Coronary artery (tissue), 2 donors: ENCODE results near the gene UGT1A10.
"Not testable (repeated sequence)": the region's sequence is repeated elsewhere in the genome, so short reads cannot be mapped to it uniquely, and the experiment has no call there.

Source experiments
- DNase-seq: peaks from one replicate; pipeline ENCODE4 v3.0.0-alpha.2; 2017; ENCODE audit warnings: low spot score
- H3K27ac ChIP-seq, 2 donors: fragments of 200-600 bp; sonication (generic); one replicate each; pipeline ENCODE4 v1.5.1; 2016 to 2019
- H3K4me3 ChIP-seq: fragments of 200-600 bp; sonication (generic); 2 replicates; pipeline ENCODE4 v1.5.1; 2016; ENCODE audit warnings: mild to moderate bottlenecking, moderate library complexity
- TF ChIP-seq, protein P1 (sequence below): fragments of 200-600 bp; sonication (generic); IDR thresholded peaks from one replicate; pipeline ENCODE4 v1.5.1; 2019; ENCODE audit warnings: antibody characterized with exemption

UGT1A10 gene

DNA sequence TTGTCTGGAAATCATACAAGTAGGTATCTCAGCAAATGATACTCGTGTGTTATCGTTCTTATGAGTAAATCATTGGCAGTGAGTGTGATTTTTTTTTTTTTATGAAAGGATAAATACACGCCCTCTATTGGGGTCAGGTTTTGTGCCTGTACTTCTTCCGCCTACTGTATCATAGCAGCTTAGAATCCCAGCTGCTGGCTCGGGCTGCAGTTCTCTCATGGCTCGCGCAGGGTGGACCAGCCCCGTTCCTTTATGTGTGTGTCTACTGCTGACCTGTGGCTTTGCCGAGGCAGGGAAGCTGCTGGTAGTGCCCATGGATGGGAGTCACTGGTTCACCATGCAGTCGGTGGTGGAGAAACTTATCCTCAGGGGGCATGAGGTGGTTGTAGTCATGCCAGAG is at the start of gene UGT1A10:
Gene UGT1A10, plus strand, starts transcription at position 143 of the 400 bp plus-strand sequence. Its CDS starts 75 bp downstream, at position 218.
- H3K27ac ChIP-seq, H3K4me3 ChIP-seq, DNase-seq: not testable (repeated sequence)

GRCh38 chr2:233588400-233588799 is 47.8 kb upstream of the UGT1A10 start:
- TF ChIP-seq, protein P1, sequence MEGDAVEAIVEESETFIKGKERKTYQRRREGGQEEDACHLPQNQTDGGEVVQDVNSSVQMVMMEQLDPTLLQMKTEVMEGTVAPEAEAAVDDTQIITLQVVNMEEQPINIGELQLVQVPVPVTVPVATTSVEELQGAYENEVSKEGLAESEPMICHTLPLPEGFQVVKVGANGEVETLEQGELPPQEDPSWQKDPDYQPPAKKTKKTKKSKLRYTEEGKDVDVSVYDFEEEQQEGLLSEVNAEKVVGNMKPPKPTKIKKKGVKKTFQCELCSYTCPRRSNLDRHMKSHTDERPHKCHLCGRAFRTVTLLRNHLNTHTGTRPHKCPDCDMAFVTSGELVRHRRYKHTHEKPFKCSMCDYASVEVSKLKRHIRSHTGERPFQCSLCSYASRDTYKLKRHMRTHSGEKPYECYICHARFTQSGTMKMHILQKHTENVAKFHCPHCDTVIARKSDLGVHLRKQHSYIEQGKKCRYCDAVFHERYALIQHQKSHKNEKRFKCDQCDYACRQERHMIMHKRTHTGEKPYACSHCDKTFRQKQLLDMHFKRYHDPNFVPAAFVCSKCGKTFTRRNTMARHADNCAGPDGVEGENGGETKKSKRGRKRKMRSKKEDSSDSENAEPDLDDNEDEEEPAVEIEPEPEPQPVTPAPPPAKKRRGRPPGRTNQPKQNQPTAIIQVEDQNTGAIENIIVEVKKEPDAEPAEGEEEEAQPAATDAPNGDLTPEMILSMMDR, result no peak
- DNase-seq, result no peak
- Histone ChIP-seq H3K27ac (no peak overlapping the region), H3K4me3 (no peak overlapping the region)

DNA sequence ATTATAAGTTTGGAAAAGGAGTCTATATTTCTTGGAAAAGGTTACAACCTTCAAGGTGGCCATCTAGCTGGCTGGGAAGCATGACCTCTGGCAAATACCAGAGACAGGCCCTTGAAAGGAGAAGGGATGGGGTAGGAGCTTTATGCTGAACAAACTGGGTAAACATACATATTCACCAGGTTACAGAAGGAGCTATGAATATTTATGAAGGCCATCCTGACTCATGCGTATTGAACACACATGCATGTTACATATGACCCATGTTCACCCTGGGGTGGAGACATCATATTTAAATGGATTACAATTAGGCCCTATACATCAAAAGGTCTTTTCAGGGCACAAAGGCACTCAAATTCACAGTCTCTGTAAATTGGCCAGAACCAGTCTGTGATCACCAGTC is 43.5 kb upstream of the UGT1A10 start:
- not testable (repeated sequence) for H3K27ac ChIP-seq

GRCh38 chr2:233593201-233593600 is 43.0 kb upstream of the UGT1A10 start:
- DNase-seq, result no peak

More for the DNA sequence above, 43.5 kb upstream of the UGT1A10 start:
- DNase-seq, H3K4me3 ChIP-seq: not testable (repeated sequence)

GRCh38 chr2:233597522-233597921 is 38.7 kb upstream of the UGT1A10 start:
- Histone ChIP-seq H3K4me3 (no peak overlapping the region), H3K27ac (no peak overlapping the region)
- TF ChIP-seq, protein P1, result no peak
- no peak for DNase-seq

More at GRCh38 chr2:233593201-233593600, 43.0 kb upstream of the UGT1A10 start:
- no peak overlapping the region for H3K27ac ChIP-seq
- H3K4me3 ChIP-seq, result no peak overlapping the region
- TF ChIP-seq, protein P1, result no peak

DNA sequence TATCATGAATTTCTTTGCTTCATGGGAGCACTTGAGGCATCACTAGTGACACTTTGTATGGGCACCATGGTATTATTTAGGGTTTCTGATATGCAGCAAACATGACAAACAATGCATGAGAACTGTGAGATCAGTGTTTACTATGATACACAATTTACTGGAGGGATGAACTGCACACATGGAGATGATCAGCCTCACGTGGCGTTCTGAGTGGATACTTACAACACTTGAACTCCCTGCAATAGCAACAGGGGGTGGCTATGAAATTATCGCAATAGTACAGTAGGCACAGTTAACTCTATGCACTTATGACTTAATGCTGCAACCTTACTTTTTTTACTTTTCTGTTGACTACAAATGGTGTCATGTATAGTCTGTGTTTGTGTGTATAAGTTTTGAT is 37.3 kb upstream of the UGT1A10 start:
- no peak for DNase-seq
- no peak overlapping the region for H3K4me3 ChIP-seq
- no peak overlapping the region for H3K27ac ChIP-seq
- TF ChIP-seq, protein P1, result no peak

DNA sequence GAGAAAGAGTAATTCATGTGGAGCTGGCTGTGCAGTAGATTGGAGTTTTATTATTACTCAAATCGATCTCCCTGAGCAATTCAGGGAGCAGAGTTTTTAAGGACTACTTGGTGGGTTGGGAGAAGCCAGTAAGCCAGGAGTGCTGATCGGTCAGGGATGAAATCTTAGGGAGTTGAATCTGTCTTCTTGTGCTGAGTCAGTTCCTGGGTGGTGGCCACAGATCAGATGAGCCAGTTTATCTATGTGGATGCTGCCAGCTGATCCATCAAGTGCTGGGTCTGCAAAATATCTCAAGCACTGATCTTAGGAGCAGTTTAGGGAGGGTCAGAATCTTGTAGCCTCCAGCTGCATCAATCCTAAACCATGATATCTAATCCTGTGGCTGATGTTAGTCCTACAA is 35.9 kb upstream of the UGT1A10 start:
- DNase-seq, result no peak
- TF ChIP-seq, protein P1, result no peak
- Histone ChIP-seq H3K4me3 (no peak overlapping the region), H3K27ac (no peak overlapping the region)

- DNase-seq, result no peak
- TF ChIP-seq, protein P1, result no peak
- Histone ChIP-seq H3K27ac (no peak overlapping the region), H3K4me3 (no peak overlapping the region)
Observed at GRCh38 chr2:233602076-233602475, 34.2 kb upstream of the UGT1A10 start.
